ENCODE results near the gene ADAMTS17.

- TF ChIP-seq CREB1 (IDR thresholded peaks at IDR 0.05; ENCODE audit: low read depth): no peak
- no peak for TF ChIP-seq YY1 (IDR thresholded peaks at IDR 0.05; ENCODE audit: low read depth)
- TF ChIP-seq TAF1 (IDR thresholded peaks at IDR 0.05; ENCODE audit: low read depth): no peak
- no peak for TF ChIP-seq EP300 (IDR thresholded peaks at IDR 0.05; ENCODE audit: borderline replicate concordance)
- TF ChIP-seq REST (IDR thresholded peaks at IDR 0.05; ENCODE audit: low read depth): no peak
- TF ChIP-seq, protein P1, sequence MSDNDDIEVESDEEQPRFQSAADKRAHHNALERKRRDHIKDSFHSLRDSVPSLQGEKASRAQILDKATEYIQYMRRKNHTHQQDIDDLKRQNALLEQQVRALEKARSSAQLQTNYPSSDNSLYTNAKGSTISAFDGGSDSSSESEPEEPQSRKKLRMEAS (IDR thresholded peaks at IDR 0.05): no peak
- no peak for TF ChIP-seq ZBTB7A (IDR thresholded peaks at IDR 0.05; ENCODE audit: low read depth)
- TF ChIP-seq TEAD4 (IDR thresholded peaks at IDR 0.05): no peak
- no peak for TF ChIP-seq RAD21 (IDR thresholded peaks at IDR 0.05; ENCODE audit: low read depth)
Observed at GRCh38 chr15:100081454-100081853, 260.3 kb downstream of the ADAMTS17 start.

All from Ishikawa (cell line).